ENCODE measurements around the gene NPHP1.
"Not testable (repeated sequence)": the region's sequence is repeated elsewhere in the genome, so short reads cannot be mapped to it uniquely, and the experiment has no call there.

The NPHP1 gene

DNA sequence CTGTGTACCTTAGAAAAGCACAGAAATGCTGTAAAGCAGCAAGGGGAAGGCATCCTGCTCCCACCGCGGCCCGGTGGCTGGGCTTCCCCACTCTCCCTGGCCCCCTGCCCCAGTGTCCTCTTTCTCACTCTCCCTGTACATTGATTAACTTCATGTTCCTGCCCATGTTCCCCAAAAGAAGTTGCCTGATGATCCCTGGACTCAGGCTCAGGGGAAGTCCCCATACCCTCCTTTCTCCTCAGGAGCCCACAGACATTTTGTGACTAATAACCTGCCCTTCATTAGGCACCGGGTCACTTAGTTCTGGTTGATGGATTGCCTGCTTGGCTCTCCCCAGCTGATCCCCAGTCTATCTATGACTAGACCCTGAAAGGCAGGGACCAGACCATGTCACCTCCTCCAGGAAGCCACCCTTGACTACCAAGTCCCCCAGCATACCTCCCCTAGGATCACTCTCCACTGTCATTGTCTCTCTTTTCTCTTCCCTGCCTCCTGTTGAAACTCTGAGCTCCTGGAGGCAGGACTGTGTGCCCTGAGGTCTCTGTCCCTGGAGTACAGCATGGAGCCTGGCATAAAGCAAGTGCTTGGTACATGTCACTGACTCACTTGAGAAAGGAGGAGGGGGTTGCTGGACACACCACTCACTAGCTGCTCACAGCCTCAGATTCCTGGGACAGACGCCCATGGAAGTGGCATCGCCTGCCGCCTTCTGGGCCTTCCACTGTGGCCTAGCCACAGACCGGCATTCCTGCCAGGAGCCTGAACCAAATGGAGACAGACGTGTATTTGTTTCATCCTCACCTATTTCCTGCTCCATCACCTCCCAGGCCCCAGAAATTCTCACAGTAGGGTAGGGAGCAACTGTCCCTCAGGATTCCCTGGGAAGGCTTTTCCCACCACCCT, 102.7 kb downstream of the NPHP1 start:
- peak; percentile 58 for DNase-seq

DNA sequence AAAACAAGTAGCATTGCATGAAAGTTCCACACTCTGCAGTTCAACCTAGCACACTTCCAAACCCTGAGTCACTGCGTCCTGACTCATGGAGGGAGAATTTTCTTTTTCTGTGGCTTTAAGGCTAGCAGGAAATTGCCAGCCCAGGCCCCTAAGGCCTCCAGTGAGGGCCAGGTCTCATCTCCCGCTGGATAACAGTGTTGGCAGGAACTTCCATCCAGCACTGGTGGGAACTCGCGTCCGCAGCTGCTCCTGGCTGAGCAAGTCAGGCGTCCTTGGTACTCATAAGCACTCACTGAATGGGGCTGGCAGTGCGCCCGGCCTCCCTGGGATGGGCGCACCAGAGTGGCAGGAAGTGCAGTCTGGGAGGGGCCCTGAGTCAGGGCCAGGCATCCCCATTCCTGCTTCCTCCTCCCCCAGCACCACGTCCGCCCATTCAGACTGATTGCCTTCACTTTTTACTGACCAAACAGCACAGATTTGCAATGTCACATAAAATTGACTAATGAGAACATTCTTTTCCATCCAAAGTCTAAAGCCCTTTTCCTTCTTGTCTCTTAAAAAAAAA, 103.5 kb downstream of the NPHP1 start:
- DNase-seq = peak; percentile 99

DNA sequence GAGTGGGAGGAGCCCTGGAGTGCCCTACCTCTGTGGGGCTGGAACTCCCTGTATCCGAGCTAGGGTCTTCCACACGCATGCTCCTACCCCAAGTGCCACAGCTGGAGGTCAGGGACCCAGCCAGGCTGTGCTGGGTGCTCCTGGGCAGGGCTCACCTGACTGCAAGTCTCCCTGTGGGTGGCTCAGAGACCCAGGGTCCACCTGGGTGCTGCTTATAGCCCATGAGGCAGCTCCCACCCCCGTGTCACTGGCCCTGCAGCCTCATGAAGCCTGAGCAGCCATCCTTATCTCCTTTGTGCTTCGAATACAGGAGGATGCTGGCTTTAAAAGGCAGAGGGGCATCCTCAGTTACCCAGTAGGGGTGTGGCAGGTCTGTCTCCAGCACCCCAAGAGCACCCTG, 103.9 kb downstream of the NPHP1 start:
- DNase-seq = not testable (repeated sequence)

DNA sequence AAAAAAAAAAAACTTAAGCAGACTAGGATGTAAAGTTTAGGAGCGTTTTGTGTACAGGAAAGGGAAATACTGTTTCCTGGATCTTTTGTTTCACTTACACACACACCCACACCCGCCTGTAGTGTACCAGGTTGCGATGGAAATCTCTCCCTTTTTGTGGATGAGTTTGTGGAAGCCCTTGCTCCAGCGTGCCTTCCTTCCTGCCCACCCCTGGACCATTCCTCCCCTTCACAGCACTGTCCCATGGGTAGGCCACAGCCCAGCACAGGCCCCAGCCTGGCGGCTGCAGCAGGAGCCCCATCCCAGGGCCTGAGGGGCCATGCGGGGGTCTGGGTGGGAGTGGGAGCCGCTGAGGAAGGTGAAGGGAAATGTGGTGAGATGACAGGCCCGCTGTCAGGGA, 104.3 kb downstream of the NPHP1 start:
- no peak for DNase-seq

DNA sequence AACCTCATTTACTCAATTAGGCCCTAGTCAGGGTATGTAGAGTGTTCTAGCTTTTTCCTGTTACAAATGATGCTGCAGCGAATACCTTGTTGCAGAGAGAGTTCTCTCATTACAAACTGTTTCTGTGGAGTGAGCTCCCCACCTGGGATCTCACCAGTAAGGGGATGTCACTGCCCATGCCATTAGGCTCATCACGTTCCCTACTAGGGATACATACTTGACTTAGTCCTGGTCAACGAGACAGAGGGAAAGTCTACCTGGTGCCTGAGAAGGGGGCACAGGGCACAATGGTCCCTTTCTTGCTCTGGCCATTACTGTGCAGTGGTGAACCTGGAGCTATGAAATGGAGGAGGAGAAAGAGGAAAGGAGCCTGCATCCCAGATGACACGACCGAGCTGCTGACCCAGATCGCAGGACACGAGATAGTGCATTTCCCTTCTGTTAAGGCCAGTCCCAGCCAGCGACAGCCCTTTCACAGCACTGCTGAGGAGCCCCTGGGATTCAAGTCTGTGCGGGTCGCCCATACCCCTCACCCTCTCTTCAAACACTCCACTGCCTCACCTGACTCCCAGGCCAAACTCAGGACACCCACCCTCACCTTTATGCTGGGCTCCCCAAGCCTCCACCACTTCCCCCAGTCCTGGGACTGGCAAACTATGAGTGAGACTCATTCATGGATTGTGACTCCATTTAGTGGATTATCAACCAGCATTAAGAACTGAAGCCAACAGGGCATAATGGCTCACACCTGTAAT, 105.2 kb downstream of the NPHP1 start:
- no peak for DNase-seq

- no peak for DNase-seq
These were observed 105.8 kb downstream of the NPHP1 start for GRCh38 chr2:110099038-110099425.

GRCh38 chr2:110097506-110098220, 107.2 kb downstream of the NPHP1 start:
- DNase-seq = no peak

GRCh38 chr2:110095994-110096633, 108.7 kb downstream of the NPHP1 start:
- DNase-seq = no peak

DNA sequence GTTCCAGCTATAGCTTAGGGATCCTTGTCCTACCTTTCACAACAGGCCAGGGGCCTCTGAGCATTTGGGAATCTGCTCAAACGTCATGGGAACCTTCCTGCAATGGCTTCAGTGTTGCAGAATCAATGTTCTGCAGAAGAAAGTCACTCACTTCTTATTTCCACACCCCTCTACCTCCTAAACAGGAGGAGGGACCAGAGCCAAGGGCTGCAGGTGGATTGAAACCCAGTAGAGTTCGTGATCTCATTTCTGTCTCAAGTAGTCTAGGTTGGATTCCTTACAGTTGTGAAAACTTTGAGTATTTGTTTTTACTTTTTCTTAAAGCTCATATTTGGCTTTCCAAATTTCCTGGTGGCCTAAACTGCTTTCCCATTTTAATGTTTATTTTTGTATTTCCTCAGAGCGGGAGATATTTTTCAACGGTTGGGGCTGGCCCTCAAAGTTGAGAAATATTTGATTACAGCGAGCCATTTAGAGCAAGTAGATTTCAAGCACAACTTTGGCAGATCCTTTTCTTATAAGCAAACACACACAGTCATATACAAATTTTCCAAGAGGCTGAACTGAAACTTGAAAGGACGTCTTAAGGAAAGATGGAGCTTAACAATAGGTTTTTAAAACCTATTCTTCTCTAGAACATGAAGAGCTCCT, 109.8 kb downstream of the NPHP1 start:
- DNase-seq = not testable (repeated sequence)

DNA sequence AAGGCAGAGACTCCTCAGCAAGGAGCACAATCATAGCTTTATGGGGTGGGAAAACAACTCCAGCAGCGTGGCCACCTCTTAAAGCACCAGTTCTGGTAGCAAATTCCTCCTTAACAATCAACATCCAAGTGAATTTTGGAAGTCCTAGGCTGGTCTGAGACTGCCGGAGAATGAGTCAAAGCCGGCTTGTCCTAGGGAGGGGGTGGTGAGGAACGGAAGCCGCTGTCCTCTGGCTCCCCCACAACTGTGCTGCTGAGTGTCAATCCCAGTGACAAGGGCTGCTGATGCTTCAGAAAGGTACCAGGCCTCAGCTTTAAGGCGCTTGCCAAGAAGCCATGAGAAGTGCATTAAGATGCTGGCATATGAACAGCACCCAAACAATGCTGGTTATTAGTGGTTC, 110.9 kb downstream of the NPHP1 start:
- DNase-seq = not testable (repeated sequence)

- not testable (repeated sequence) for DNase-seq
These were observed 114.6 kb downstream of the NPHP1 start for GRCh38 chr2:110090164-110090563.

DNA sequence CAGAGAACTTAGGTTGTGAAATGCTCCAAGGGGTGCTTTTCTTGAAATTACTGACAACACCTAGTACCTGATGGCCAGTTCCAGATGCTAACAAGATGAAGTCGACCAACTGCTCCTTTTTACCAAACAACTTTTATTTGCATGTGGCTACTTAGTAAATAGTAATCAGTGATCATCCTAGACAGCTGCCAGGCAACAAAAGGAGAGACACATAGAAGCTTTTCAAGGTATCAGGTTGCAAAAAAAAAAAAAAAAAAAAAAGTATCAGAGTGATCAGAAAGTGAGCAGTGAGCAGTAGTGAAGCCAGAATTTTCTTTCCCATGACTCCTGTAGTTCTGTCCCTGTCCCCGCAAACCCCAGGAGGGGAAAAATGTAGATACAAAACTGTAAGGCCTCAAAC, 121.1 kb downstream of the NPHP1 start:
- DNase-seq = not testable (repeated sequence)

DNA sequence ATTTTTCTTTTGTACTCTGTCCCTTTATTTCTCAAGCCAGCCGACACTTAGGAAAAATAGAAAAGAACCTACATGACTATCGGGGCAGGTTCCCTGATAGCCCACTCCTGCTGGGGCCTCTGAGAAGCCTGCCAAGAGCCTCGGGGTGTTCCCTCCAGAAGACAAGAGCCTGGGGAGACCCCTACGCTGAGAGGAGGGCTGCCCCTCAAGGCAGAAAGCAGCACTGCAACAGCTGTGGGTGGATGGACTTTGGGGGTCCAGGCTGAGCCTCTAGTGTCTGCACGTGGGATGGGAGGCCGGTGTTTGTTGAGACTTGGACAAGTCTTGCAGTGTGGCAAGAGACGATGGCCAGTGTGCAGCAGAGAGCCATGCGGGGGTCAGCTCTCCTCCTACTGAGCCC, 121.7 kb downstream of the NPHP1 start:
- DNase-seq = not testable (repeated sequence)

DNA sequence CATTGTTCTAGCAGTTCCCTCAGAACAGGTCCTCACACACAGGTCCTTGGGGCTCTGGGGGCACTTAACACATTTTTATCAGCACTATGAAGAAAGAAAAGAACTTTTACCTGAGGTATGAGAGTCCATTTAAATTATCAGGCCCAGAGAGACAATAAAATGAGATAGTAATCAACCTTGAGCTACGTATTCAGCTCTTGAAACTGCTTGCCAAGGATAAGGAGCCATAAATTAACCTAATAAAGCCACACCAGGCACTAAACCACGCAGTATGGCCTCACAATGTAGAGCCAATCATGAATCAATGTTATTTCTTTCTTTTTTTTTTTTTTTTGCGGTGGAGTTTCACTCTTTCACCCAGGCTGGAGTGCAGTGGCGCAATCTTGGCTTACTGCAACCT, 126.7 kb downstream of the NPHP1 start:
- DNase-seq = not testable (repeated sequence)

DNA sequence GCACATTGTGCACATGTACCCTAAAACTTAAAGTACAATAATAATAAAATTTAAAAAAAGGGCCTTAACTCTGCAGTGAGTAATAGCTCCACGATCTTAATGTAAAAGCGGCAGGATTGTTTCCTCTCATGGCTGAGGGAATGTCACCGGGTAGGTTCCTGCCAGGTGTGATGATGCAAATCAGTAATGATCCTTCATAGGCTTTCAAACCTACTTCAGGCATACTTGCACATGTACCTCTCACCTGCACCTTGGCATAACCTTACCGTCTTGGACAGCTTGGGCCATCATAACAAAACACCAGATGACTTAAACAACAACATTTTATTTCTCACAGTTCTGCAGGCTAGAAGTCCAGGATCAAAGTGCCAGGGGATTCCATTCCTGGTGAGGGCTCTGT, 128.9 kb downstream of the NPHP1 start:
- not testable (repeated sequence) for DNase-seq
